ENCODE measurements around the gene TRMT61A.
"Not testable (repeated sequence)": the region's sequence is repeated elsewhere in the genome, so short reads cannot be mapped to it uniquely, and the experiment has no call there.

The TRMT61A gene

GRCh38 chr14:103509864-103510723, 18.9 kb upstream of the TRMT61A start:
- no peak for DNase-seq

GRCh38 chr14:103510724-103511693, 18.0 kb upstream of the TRMT61A start:
- no peak for DNase-seq

GRCh38 chr14:103512180-103512579, 16.8 kb upstream of the TRMT61A start:
- not testable (repeated sequence) for DNase-seq

GRCh38 chr14:103512701-103513611, 16.0 kb upstream of the TRMT61A start:
- DNase-seq, result no peak

- DNase-seq, result no peak
Measured at GRCh38 chr14:103514596-103515421, 14.2 kb upstream of the TRMT61A start.

GRCh38 chr14:103516426-103517173, 12.4 kb upstream of the TRMT61A start:
- no peak for DNase-seq

- no peak for DNase-seq
Measured at GRCh38 chr14:103517174-103517566, 11.8 kb upstream of the TRMT61A start.

- no peak for DNase-seq
Measured at GRCh38 chr14:103517721-103518421, 11.1 kb upstream of the TRMT61A start.

- DNase-seq, result peak; percentile 62
Measured at GRCh38 chr14:103518422-103519042, 10.5 kb upstream of the TRMT61A start.

GRCh38 chr14:103519043-103519836, 9.8 kb upstream of the TRMT61A start:
- DNase-seq, result no peak

GRCh38 chr14:103519837-103520212, 9.2 kb upstream of the TRMT61A start:
- no peak for DNase-seq

- DNase-seq, result no peak
Measured at GRCh38 chr14:103520269-103520656, 8.7 kb upstream of the TRMT61A start.

- peak; percentile 81 for DNase-seq
Measured at GRCh38 chr14:103520657-103521437, 8.1 kb upstream of the TRMT61A start.

- DNase-seq, result peak; percentile 24
Measured at GRCh38 chr14:103521438-103521950, 7.5 kb upstream of the TRMT61A start.

- DNase-seq, result no peak
Measured at GRCh38 chr14:103521951-103522563, 6.9 kb upstream of the TRMT61A start.

- peak; percentile 42 for DNase-seq
Measured at GRCh38 chr14:103522649-103523574, 6.1 kb upstream of the TRMT61A start, which contains the start of gene CKB. TSS of gene CKB (minus strand) at chr14:103522830. CDS start at chr14:103522493, 337 bp downstream.

Measured in CD4-positive, alpha-beta T cell treated with Interleukin-17A for 1 hour (primary cell).